Ascending aorta (tissue), 2 donors: ENCODE measurements around the gene MIER1. TPM values are rescaled to one million over a fixed set of nuclear protein-coding genes. Genes with fewer than 3 reads are reported as not detected.

ENCODE experiments used
- DNase-seq, 2 donors: peaks; one replicate each; pipeline ENCODE4 v3.0.0-alpha.2; 2019; ENCODE audit warnings: low spot score in 2 of 2
- H3K27ac ChIP-seq, 2 donors: fragments of 200-600 bp; sonication (generic); one replicate each; pipeline ENCODE4 v1.5.1; 2016 to 2017; ENCODE audit warnings: mild to moderate bottlenecking in 1 of 2
- H3K27me3 ChIP-seq: fragments of 200-600 bp; sonication (generic); one replicate; pipeline ENCODE4 v1.5.1; 2017
- H3K36me3 ChIP-seq, 2 donors: fragments of 200-600 bp; sonication (generic); one replicate each; pipeline ENCODE4 v1.5.1; 2016
- H3K4me1 ChIP-seq, 2 donors: fragments of 200-600 bp; sonication (generic); one replicate each; pipeline ENCODE4 v1.5.1; 2016 to 2017; ENCODE audit warnings: mild to moderate bottlenecking in 1 of 2
- H3K4me3 ChIP-seq, 2 donors: fragments of 200-600 bp; sonication (generic); one replicate each; pipeline ENCODE4 v1.5.1; 2016 to 2017; ENCODE audit warnings: mild to moderate bottlenecking in 1 of 2
- H3K9me3 ChIP-seq, 2 donors: fragments of 200-600 bp; sonication (generic); one replicate each; pipeline ENCODE4 v1.5.1; 2016
- intact Hi-C: fragments of 100-400 bp; cut with DNase I; formaldehyde crosslinking; loops from one replicate; pipeline ENCODE4 v1.15.1; 2023
- total RNA-seq: library from RNA; depleted of rRNA; stranded (reverse); fragments of >200 nt; gene quantifications from one replicate; pipeline ENCODE4 v1.1.0, GENCODE V29; 2016
- TF ChIP-seq, protein P1 (sequence below), 3 experiments: fragments of 200-600 bp in 2 of 3; fragments of 450-650 bp in 1 of 3; sonication (generic) in 2 of 3; IDR thresholded peaks; one replicate each; pipeline ENCODE4 v1.5.1; 2016 to 2019; ENCODE audit warnings: antibody characterized with exemption in 3 of 3, mild to moderate bottlenecking in 1 of 3, moderate library complexity in 1 of 3

Gene MIER1
- total RNA-seq, 1 donor from 2014 or later = 18.4 TPM

DNA sequence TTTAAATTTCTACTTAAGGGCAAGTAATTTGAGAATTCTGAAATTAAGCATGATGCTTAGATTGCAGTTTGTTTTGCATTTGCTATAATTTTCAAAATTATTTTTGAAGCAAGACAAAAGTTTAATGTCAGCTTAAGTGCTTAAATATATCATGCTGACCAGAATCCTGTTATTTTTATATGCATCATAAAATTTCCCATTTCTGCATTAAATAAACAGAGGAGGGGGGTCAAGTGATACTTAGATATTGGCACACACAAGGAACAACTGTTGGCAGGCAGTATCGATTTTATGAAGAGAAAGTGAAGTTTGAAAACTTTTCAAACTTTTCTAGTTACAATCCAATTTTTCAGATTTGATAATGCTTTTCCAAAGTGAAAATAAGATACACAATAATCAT lies 61.0 kb downstream of the MIER1 start:
- Histone ChIP-seq H3K27me3 (no peaks in the 10 kb centered on the region), H3K9me3 (no peaks in the 10 kb centered on the region), H3K36me3 (peaks cover 19 to 66% of the 10 kb centered on the region in 2 donors), H3K4me3 (no peak overlapping the region), H3K27ac (no peak overlapping the region), H3K4me1 (peaks cover 0 to 3% of the 10 kb centered on the region in 2 donors)
- DNase-seq = no peak
- TF ChIP-seq, protein P1, sequence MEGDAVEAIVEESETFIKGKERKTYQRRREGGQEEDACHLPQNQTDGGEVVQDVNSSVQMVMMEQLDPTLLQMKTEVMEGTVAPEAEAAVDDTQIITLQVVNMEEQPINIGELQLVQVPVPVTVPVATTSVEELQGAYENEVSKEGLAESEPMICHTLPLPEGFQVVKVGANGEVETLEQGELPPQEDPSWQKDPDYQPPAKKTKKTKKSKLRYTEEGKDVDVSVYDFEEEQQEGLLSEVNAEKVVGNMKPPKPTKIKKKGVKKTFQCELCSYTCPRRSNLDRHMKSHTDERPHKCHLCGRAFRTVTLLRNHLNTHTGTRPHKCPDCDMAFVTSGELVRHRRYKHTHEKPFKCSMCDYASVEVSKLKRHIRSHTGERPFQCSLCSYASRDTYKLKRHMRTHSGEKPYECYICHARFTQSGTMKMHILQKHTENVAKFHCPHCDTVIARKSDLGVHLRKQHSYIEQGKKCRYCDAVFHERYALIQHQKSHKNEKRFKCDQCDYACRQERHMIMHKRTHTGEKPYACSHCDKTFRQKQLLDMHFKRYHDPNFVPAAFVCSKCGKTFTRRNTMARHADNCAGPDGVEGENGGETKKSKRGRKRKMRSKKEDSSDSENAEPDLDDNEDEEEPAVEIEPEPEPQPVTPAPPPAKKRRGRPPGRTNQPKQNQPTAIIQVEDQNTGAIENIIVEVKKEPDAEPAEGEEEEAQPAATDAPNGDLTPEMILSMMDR (IDR thresholded peaks at IDR 0.05) = no peak
- intact Hi-C loops = no loop called here

DNA sequence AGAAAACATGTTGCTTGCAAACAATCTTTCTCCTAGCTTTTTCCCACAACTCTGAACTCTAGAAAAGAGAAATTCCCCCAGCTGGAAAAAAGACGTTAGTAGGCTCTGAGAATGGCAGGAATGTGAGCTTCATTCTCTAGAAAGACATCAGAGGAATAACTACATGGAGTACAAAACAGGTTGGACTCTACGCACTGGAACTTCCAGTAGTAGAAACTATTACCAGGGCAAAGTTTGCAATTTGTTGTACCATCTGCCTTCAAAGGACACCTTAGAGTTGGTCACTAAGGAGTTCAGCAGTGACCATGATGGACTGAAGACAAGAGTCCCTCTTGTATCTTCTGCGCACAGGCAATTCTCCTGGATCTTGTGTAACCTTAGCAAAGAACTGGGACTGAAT lies 68.3 kb downstream of the MIER1 start:
- no peak for DNase-seq
- Histone ChIP-seq H3K27me3 (no peaks in the 10 kb centered on the region), H3K36me3 (peaks cover 8 to 39% of the 10 kb centered on the region in 2 donors), H3K9me3 (no peaks in the 10 kb centered on the region), H3K27ac (no peak overlapping the region), H3K4me3 (no peak overlapping the region), H3K4me1 (peaks cover 0 to 3% of the 10 kb centered on the region in 2 donors)
- TF ChIP-seq, protein P1 (IDR thresholded peaks at IDR 0.05) = no peak
- intact Hi-C loops = loop anchor here (10.0 kb wide), 1 partner anchor 228 kb away; no protein-coding TSS in a partner anchor

DNA sequence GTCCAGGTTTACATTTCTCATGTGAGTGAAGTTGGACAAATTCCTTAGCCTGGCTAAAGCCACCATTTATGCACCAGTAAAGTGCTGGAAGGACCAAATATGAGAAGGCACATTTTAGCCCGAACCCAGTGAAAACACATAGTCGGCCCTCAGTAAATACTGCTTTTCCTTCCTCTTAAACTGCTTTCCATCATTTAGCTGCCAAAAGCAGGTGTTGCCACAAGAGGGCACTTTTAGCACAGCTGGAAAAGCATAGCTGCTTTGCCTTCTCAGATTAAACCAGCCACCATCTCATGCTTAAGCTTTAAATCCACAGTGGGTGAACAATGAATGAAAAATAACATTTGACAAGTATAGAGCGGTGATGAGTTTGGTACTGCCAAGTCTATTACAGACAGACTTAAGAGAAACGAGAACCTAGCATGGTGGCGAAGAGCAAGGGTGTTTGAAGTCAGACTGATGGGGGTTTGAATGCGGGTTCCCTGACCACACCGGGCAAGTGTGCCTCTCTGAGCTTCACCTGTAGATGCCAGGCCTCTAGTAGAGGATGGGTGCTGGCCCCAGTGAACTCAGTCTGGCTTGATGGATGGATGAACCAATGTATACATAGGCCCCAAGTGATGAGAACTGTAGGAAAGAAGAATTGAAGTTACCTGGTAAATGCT lies 71.4 kb downstream of the MIER1 start:
- TF ChIP-seq, protein P1 (IDR thresholded peaks at IDR 0.05) = peak; percentile 77 to 88 (median 80)
- no peak overlapping the region for H3K27ac ChIP-seq
- no peaks in the 10 kb centered on the region for H3K9me3 ChIP-seq
- H3K27me3 ChIP-seq = no peaks in the 10 kb centered on the region
- peaks cover 17 to 25% of the 10 kb centered on the region in 2 donors for H3K36me3 ChIP-seq
- H3K4me1 ChIP-seq = peaks cover 0 to 3% of the 10 kb centered on the region in 2 donors
- intact Hi-C loops = loop anchor here (1.0 to 10.0 kb wide), 3 partner anchors 56 to 231 kb away; partner anchors contain the start of gene SLC35D1
- H3K4me3 ChIP-seq = no peak overlapping the region
- peak in 1 of 2 donors; percentile 80 for DNase-seq

DNA sequence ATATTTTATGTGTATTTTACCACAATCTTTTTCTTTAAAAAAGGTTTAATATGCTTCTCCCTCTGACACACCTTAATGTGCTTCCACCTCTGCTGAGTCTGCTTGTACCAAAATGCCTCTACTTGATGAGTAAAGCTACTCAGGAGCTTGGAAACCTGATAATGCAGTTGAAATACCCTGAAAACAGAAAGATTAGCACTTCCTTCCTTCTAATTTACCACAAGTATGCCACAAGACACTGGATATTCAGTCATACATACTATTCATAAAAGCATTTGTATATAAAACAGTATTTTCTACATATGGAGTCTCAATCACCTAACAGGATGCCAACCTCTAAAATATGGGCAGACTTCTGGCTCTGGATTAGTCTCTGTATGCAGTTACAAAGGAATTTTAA lies 74.2 kb downstream of the MIER1 start:
- no peaks in the 10 kb centered on the region for H3K9me3 ChIP-seq
- TF ChIP-seq, protein P1 (IDR thresholded peaks at IDR 0.05) = no peak
- peaks cover 0 to 3% of the 10 kb centered on the region in 2 donors for H3K4me1 ChIP-seq
- intact Hi-C loops = loop anchor here (5.0 to 10.0 kb wide), 2 partner anchors 53 to 234 kb away; partner anchors contain the start of gene SLC35D1
- H3K27me3 ChIP-seq = no peaks in the 10 kb centered on the region
- DNase-seq = no peak
- H3K4me3 ChIP-seq = no peak overlapping the region
- H3K27ac ChIP-seq = no peak overlapping the region
- peaks cover 20 to 23% of the 10 kb centered on the region in 2 donors for H3K36me3 ChIP-seq

DNA sequence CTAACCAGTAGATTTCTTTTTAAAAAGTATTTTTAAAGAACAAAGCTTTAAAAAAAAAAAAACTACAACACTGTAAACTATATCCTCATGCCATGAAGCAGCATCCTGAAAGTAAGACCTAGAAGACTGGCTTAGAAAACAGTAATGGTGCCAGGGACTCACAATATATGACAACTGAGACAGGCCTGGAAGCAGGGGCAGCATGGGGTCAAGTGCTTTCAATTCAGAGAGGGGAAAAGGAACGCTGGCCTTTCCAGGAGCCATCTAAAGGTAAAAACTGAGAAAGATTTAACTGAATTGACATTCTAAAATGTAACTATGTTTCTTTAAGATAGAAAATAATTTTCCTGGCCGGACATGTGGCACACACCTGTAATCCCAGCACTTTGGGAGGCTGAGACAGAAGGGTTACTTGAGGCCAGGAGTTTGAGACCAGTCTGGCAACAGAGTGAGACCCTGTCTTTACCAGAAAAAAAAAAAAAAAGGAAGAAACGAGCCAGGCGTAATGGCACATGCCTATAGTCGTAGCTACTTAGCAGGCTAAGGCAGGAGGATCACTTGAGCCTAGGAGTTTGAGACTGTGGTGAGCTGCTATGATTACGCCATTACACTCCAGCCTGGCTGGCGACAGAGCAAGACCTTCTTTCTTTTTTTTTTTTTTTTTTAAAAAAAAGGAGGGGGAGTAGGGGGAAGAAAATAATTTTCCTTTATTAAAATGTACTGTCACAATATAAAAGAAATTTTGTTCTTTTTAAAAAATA lies 75.0 kb downstream of the MIER1 start:
- TF ChIP-seq, protein P1 (IDR thresholded peaks at IDR 0.05) = no peak
- peaks cover 0 to 3% of the 10 kb centered on the region in 2 donors for H3K4me1 ChIP-seq
- no peaks in the 10 kb centered on the region for H3K9me3 ChIP-seq
- H3K4me3 ChIP-seq = no peak overlapping the region
- H3K27ac ChIP-seq = peak overlapping the region in 1 of 2 donors; percentile 27
- DNase-seq = no peak
- peaks cover 22 to 25% of the 10 kb centered on the region in 2 donors for H3K36me3 ChIP-seq
- no peaks in the 10 kb centered on the region for H3K27me3 ChIP-seq
- intact Hi-C loops = loop anchor here (5.0 to 10.0 kb wide), 2 partner anchors 52 to 235 kb away; partner anchors contain the start of gene SLC35D1
